GM19463 (cell line): ENCODE data around the gene TAPBP.
A peak's percentile ranks its signal among the peaks of the same experiment; 100 is the strongest.
"Not testable (repeated sequence)": the region's sequence is repeated elsewhere in the genome, so short reads cannot be mapped to it uniquely, and the experiment has no call there.

ENCODE experiments used
- ATAC-seq: cut with Tn5 transposase; IDR thresholded peaks from one replicate; pipeline ENCODE4 v1.9.1; 2021; ENCODE audit warnings: mild to moderate bottlenecking, moderate library complexity; ENCODE audit not compliant: unreplicated experiment

TAPBP gene

GRCh38 chr6:33313709-33314514, at the start of gene TAPBP:
TSS of gene TAPBP (minus strand) at chr6:33314078. CDS start at chr6:33314041, 37 bp downstream.
- ATAC-seq, result peak; percentile 41

GRCh38 chr6:33363486-33363885, 49.6 kb upstream of the TAPBP start:
- ATAC-seq, result not testable (repeated sequence)

- ATAC-seq, result no peak
These were observed 45.5 kb upstream of the TAPBP start for GRCh38 chr6:33359331-33359730.

- ATAC-seq, result not testable (repeated sequence)
These were observed 43.4 kb upstream of the TAPBP start for GRCh38 chr6:33357160-33357871.

GRCh38 chr6:33356295-33356694, 42.4 kb upstream of the TAPBP start:
- ATAC-seq, result no peak

- not testable (repeated sequence) for ATAC-seq
These were observed 42.0 kb upstream of the TAPBP start for GRCh38 chr6:33355860-33356259.

- no peak for ATAC-seq
These were observed 33.9 kb upstream of the TAPBP start for GRCh38 chr6:33347816-33348215.

GRCh38 chr6:33346972-33347371, 33.1 kb upstream of the TAPBP start:
- ATAC-seq, result not testable (repeated sequence)

GRCh38 chr6:33344701-33345697, 31.1 kb upstream of the TAPBP start:
- ATAC-seq, result no peak

GRCh38 chr6:33343953-33344611, 30.2 kb upstream of the TAPBP start:
- ATAC-seq, result no peak

- ATAC-seq, result not testable (repeated sequence)
These were observed 29.7 kb upstream of the TAPBP start for GRCh38 chr6:33343606-33343952.

GRCh38 chr6:33339193-33339592, 25.3 kb upstream of the TAPBP start:
- no peak for ATAC-seq

- ATAC-seq, result no peak
These were observed 22.6 kb upstream of the TAPBP start for GRCh38 chr6:33336495-33336894.

- no peak for ATAC-seq
These were observed 22.0 kb upstream of the TAPBP start for GRCh38 chr6:33335916-33336315.

GRCh38 chr6:33333666-33334065, 19.8 kb upstream of the TAPBP start:
- no peak for ATAC-seq

GRCh38 chr6:33330736-33331135, 16.9 kb upstream of the TAPBP start:
- ATAC-seq, result no peak

GRCh38 chr6:33329058-33329457, 15.2 kb upstream of the TAPBP start:
- ATAC-seq, result no peak

- no peak for ATAC-seq
These were observed 10.2 kb upstream of the TAPBP start for GRCh38 chr6:33324125-33324524.

- ATAC-seq, result no peak
These were observed 9.7 kb upstream of the TAPBP start for GRCh38 chr6:33323623-33323948.

- ATAC-seq, result no peak
These were observed 7.3 kb upstream of the TAPBP start for GRCh38 chr6:33321227-33321626.
